8988T (cell line): ENCODE measurements around the gene SMARCAL1.
A peak's percentile ranks its signal among the peaks of the same experiment; 100 is the strongest.
"Not testable (repeated sequence)": the region's sequence is repeated elsewhere in the genome, so short reads cannot be mapped to it uniquely, and the experiment has no call there.

Source experiments
- DNase-seq: peaks from one replicate; pipeline ENCODE4 v3.0.0; 2011

Gene SMARCAL1

DNA sequence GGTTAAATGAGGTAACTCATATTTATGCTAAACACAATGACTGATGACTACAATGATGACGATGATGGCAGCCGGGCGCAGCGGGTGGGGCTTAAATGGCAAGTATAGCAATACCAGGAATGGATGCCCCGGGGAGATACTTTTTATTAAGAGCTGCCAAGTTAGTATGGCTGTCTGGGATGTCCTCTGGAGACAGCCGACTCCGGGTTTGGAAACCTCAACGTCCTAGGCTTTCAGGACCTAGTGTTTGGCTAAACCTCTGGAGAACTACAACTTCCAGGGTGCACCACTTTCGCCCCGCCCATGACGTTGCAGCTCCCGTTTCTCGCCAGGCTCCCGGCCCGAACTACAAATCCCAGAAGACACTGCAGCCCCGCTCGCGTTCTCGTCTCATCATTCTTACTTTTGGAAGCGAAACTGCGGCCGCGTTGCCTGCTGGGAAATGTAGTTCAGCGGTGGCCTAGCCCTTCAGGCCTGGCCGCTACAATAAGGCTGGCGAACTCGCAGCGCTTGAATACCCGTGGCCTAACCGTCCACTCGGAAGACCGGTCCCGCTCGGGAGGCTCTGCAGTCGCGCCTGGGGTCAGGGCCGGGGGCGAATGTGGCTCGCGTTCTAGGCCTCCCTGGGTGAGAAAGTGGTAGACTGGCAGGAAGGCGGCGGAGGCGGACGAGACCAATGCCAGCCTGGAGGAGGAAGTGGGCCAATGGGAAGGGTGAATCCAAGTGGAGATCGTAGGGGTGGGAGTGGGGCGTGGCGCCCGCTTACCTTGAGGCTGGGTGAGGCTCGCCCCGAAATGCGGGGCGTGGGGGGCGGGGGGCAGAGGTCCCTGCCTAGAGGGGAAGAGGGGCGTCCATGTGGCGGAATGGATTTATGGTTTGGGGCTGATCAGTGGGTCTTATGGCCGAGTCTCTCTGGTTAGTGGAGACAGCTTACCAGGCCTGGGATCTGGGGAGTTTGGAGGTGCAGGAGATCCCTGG, at the start of gene SMARCAL1:
SMARCAL1 (plus strand) TSS at position 463 of the 978 bp plus-strand sequence. CDS start 2,221 bp downstream, outside the sequence.
- peak; percentile 63 for DNase-seq

DNA sequence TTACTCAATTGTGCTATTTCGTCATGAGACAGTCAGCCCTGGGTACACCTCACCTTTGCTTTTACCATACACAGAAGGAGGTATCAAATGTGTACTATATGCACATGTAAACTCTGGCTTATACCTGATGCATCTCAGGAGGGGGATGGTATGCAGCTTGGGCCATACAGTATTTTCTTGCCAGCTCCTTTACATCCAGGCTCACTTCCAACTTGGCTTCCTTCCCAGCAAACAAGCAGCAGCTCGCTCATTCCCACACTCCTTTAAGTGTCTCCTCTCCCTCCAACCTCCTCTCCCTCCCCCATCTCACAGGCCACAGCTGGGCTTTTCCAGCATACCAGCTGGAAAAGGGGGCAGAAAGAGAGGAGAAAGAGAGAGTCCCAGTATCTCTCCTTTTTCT, 49.6 kb upstream of the SMARCAL1 start:
- no peak for DNase-seq

DNA sequence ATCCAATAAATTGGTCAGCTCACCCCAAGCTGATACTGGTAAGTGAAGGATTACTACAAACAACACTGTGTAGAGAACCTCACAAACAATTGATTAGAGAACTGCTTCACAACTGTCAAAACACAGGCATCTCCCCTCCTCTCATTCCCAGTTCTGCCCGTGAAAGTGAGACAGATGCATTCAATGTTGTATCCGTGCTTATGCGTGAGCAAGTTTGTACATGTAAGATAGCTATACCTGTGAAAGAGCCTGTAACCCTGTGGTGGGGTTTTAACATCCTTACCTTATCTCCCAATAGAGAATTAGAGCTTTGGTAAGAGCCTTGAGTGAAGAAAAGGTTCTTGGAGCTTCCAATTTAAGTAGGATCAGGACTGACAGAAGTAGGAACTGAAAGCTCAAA, 49.1 kb upstream of the SMARCAL1 start:
- DNase-seq, result no peak

DNA sequence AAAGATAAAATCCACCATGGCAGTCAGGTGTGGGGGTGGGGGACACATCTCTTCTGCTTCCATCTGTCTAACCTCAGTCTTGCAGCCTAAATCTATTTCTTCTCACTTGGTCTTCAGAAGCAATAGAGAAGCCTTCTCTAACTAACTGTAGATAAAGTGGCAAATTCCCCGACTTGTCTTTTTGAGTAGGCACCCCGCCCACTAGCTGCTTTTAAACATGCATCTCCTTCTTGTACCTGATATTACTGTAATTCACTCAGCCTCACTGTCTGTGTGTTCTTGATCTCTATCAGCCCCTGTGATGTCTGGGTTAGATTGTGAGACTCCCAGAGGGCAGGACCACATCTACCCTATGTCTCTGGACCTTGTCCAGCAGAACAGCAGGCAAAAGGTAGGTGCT, 46.8 kb upstream of the SMARCAL1 start:
- DNase-seq, result no peak

DNA sequence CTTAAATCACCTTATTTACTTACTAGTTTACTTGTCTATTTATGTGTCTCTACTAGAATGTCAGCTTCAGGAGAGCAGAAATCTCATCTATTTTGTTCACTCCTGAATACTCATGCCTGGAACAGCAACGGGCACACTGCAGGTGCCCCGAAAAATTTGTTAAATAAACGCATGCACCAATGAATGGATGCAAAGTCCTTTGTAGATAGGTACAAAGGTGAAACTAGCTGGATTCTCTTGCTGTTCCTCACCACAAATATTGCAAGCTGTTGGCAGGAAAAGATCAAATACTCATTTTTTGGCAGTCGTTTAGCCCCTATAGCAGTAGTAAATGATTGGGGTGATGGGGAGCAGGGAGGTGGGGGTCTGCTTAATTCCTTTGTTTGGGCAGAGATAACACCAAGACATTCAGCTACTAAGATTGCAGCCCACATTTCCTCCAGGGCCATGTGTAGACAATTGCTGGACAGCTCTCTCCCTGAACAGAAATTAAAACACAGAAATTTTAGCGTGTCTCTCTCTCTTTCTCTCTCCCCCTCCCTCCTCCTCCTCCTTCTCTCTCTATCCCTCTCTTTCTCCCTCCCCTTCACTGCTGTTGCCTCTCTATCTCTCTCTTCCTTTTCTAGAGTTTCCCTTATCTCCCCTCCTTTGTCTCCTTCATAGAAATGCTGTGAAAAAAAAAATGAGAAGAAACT, 45.4 kb upstream of the SMARCAL1 start:
- no peak for DNase-seq

DNA sequence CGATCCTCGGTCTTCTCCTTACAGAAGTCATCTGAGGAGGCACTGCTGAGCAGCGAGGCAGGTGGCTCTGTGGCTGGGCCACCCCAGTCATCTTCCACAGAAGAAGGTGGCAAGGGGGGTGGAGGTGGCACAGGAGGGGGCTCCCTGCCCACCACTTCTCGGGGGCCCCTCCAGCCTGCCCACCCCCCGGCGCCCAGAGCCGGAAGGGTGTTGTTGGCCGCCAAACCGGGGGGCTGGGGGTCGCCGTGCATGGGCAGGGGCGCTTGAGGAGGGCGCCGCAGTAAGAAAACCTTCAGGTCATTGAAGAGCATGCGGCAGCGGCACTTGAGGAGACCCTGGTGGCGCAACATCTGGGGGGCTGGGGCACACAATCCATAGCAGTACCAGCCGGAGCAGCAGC, 42.5 kb upstream of the SMARCAL1 start:
- no peak for DNase-seq

DNA sequence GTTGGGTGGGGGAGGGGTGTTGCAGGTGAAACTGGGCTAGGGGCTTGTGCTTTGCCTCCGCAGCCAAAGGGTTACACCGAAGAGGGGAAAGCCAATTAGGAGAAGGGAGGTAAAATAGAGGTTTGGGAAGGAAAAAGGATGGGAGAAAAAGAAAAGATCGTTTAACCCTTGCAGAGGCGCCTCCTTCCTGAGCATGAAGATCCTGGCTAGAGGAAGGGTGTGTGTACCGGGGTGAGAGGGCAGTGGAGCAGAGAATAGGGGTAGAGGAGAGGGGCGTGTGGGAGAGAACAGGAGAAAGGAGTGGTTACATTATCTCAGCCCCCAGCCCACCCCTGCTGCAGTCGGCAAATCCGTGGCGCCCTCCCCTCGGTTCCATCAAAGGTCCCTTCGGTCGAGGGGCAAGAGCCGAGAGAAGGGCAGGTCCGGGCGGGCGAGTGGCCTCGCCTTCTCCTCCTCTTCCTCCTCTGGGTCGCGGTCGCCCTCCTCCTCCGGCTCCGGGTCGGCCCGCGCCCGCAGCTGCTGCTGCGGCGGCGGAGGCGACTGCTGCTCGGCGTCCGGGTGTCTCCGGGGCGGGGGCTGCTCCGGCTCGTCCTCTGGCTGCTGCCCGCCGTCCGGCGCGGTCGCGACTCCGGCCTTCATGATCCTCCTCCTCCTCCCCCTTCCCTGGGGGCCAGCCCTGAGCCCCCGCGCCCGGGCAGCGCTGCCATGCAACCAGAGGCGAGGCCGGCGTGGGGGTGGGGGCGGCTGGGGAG, 41.1 kb upstream of the SMARCAL1 start:
- no peak for DNase-seq

DNA sequence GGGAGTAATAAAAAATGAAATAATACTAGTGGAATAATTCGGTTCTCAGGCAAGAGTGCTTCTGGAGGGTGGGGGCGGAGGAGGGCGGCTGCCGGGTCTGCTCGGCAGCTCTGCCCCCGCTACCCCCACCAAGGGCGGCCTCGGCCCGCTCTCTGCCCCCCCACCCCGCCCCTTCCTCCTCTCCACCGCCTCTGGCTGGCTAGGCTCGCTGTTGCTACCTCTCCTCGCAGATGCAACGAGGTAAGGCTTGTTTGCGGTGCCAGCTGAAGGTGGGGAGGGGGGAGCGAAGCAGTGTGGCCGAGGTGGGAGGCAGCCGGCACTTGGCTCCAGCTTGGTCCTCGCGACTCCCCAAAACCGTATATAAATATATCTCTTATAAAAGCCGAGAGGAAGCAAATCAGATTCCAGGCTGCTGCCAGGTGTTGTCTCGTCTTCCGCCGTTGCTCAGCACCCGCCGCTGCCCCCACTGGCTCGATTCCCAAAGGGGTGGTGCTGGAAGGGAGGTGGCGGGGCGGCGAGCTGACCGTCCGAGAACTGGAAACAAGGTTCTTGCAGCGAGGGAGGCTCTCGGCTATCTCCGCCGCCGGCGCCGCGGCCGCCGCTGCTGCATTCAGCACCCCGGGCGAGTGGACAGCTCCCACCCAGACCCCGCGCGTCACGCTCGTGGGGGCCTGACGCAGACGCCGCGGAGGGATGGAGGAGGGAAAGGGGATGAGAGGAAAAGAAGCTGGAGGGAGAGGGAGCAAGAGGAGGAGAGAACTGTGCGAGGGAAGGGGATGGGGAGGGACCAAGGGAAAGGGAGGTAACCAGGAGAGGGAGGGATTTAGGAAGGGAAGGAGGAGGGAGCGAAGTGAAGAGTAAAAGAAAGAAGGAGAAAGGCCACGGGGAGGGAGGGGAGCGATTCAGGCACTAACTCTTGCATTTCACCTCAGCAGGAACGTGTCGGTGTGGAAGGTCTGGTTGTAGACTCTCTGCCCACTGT, 40.3 kb upstream of the SMARCAL1 start, which contains the start of gene MARCHF4:
MARCHF4 (minus strand) TSS at position 763 of the 982 bp plus-strand sequence. CDS start 2,223 bp downstream, outside the sequence.
- peak; percentile 62 for DNase-seq

DNA sequence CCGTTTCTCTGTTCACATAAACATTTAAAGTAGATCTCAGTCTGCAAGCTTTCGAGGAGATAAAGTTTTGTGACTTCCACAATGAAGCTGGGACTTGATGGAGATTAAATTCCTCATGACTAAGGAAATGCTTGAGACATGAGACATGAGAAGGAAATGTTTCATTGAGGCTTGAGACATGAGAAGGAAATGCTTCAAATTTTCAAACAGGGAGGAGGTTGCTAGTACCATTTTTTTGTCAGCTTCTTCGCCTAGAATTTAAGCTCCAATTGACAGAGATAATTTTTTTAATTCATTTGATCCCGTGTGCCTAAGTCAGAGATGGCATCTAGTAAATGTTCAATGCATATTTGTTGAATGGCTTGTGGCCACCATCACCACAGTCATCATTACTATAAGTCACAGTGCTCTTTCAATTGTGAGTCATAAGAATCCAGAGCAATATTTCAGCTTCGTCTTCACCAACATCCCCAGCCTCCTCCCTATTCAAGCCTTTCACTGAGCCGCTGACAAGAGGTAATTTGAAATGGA, 39.5 kb upstream of the SMARCAL1 start:
- no peak for DNase-seq

DNA sequence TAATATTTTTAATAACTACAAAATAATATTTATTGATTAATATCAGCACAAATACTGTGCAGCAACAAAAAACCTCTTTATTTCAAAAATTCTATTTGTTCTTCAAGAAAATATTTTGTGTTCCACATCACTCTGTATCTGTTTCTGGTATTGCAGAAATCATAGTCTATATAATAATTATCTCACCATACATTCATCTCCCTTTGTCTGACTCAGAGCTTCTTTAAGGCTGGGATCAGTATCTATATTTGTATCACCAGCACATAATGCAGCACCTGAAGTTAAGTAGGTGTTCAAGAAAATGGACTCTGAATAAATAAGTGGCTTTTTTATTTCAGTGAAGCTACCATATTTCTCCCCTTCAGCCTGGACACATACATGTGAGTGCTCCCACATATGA, 38.4 kb upstream of the SMARCAL1 start:
- no peak for DNase-seq

DNA sequence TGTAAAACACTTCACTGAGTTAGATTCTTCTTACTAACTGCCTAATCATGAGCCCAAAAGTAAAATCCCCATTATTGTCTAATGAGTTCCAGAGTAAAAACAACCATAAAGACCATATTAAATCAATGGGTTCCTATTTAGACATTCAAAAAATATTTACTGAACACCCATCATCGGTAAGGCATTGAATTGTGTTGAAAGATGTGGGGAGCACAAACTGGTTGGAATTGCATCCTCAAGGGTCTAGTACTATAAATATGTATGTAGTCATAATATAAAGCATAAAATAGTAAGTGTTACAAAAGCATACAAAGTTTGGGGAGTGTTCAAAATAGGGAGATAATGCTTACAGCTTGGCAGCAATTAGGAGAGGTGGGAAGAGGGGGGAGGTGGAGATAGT, 37.0 kb upstream of the SMARCAL1 start:
- DNase-seq, result no peak

DNA sequence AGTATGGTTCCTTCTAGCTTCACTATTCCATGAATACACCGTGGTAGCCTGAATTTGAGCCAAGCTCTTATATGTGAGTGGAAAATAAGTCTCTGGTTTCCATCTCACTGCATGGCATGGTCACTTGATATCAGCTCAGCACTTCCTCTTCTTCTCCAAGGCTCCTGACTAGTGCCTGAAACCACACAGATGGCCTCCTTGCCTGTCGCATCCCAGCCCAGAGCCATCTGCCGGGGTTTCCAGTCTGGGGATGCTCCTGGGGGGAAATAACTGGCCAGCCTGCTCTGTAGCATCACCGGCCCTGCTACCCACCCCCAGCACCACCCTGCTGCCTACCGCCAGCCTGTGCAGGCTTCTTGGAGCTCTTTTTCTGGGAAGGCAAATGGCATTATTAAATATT, 32.3 kb upstream of the SMARCAL1 start:
- no peak for DNase-seq

DNA sequence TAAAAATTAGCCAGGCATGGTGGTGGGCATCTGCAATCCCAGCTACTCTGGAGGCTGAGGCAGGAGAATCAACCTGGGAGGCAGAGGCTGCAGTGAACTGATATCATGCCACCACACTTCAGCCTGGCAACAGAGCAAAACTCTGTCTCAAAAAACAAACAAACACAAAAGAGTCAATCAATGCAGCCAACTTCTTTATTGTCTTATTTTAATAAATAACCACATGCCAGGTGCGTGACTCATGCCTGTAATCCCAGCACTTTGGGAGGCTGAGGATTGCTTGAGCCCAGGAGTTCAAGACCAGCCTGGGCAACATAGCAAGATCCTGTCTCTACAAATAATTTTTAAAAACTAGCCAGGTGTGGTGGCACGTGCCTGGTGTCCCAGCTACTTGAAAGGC, 27.9 kb upstream of the SMARCAL1 start:
- not testable (repeated sequence) for DNase-seq

DNA sequence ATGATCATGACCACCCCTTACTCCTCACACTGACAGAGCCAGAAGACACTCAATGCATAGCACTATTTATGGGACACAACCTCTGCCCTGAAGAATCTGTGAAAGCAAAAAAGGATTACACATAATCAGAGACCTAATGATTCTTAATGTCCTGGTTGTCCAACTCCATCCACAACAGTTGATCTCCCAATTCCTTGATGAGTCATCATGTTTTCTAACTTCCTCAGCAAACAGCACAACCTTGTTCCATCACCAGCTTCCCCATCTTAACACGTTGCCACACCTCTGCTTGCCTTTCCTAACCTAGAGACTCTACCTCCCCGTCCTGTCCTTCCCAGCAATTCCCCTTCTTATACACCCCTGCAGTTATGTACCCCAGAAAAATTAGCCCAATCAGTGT, 26.8 kb upstream of the SMARCAL1 start:
- no peak for DNase-seq

DNA sequence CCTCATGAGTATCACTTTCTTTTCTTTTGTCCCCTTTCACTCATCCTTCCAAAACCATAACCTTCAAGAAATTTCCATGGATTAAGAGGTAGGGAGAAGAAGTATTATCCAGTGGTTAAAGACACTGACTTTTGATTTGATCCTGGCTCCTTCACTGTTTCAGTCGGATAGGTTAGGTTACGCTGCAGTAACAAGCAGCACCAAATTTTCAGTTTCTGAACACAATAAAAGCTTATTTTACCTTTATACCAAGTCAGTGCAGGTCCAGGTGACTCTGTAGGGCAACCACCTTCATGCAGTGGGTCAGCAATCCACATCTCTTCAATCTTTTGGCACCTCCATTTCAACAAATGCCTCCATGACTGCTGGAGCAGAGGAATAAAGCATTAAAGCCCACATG, 25.0 kb upstream of the SMARCAL1 start:
- no peak for DNase-seq

DNA sequence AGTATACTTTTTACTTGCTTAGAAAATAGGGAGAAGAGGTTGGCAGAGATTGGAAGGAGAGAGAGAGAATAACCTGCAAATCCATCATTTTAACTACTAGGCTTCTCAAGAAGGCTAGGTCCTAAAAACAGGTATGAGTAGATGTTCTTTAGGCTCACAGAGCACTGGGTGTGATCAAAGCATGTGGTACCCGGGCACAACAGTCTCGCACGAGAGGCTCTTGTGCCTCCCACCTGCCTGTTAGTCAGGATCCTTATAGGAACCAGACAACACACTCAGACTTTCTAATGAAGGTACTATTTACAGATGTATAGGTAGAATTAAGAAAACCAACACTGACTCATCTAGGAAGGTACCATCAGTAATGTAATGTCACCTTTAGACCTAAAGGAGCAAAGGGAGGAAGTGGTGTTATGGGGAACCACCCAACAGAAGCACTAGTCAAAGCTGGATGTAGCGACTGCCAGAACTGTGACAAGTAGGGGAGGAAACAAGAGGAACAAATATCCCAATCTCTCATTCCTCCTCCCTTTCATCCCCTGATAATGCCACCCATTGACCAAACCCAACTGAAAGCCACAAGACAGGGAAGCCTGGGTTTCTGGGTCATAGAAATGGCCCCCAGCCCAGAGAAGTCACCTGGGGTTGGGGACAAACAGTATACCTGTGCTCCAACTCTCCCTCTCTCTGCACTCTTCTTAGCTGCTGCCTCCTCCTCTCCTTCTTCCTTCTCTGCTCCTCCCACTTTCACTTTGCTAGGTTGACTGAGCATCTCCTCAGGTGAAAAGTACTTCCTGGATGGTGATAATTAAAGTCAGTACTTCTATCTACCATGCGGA, 24.0 kb upstream of the SMARCAL1 start:
- DNase-seq, result no peak

DNA sequence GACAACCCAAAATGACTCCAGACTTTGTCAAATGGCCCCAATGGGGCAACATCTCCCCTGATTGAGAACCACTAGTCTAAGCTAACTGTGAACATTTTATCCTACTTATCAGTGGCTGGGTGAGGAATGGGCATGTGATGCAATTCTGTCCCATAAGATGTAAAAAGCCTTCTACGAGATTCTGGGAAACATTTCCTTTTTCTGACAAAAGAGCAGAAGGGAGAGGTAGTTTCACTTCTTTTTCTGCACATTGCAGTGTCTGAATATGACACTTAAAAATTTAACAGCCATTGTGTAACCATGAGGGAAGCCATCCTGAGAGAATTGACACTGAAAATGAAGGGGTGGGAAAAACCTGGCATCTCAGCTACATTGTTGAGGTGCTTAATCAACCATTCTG, 22.7 kb upstream of the SMARCAL1 start:
- no peak for DNase-seq

DNA sequence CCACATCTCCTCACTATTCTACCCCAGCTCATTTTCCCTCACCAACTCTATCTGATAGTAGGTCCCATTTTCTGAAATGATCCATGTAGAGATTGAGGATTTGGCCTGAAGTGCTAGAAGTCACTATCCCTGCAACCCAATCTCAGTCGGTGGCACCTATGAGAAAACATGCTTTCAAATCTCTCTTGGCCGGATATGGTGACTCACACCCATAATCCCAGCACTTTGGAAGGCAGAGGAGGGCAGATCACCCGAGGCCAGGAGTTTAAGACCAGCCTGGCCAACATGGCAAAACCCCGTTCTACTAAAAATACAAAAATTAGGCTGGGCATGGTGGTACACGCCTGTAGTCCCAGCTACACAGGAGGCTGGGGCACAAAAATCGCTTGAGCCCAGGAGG, 20.9 kb upstream of the SMARCAL1 start:
- DNase-seq, result no peak

DNA sequence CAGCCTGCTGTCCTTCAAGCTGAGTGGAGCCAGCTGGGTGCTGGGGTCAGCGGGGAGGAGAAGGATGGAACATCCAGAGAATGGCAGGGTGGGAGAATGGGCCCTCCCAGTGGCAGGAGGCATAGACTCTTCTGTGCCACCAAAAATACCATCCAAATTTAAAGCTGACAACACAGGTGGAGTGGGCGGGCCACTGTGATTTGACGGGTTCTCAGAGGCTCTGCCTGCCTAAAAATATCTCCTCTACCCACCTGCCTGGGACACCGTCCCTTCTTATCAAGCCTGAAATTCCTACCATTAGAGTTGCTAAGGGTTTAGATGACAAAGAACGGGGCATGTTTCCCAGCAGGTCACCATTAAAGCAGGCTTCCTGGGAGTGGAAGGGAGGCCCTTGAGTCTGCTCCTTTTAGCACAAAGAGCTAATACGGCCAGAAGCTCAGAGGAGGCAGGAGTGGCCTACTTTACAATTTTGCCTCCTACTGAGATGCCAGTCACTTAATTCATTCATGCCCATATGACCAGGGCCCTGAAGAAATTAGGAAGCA, 20.2 kb upstream of the SMARCAL1 start:
- DNase-seq, result no peak
